Measurements from ENCODE around the gene REN.
A peak's percentile ranks its signal among the peaks of the same experiment; 100 is the strongest.

The REN gene

GRCh38 chr1:204190212-204191211 lies 24.4 kb upstream of the REN start:
- no peak for DNase-seq (ENCODE audit: low spot score)

- no peak for DNase-seq (ENCODE audit: low spot score)
Observed at GRCh38 chr1:204188959-204189639, 23.0 kb upstream of the REN start.

GRCh38 chr1:204186597-204186996 lies 20.5 kb upstream of the REN start:
- no peak for DNase-seq (ENCODE audit: low spot score)

- no peak for DNase-seq (ENCODE audit: low spot score)
Observed at GRCh38 chr1:204181116-204181515, 15.0 kb upstream of the REN start.

GRCh38 chr1:204180133-204180532 lies 14.0 kb upstream of the REN start:
- no peak for DNase-seq (ENCODE audit: low spot score)

- DNase-seq (ENCODE audit: low spot score) = no peak
Observed at GRCh38 chr1:204178487-204179281, 12.5 kb upstream of the REN start.

- DNase-seq (ENCODE audit: low spot score) = no peak
Observed at GRCh38 chr1:204177133-204177532, 11.0 kb upstream of the REN start.

- DNase-seq (ENCODE audit: low spot score) = no peak
Observed at GRCh38 chr1:204176049-204176448, 9.9 kb upstream of the REN start.

- DNase-seq (ENCODE audit: low spot score) = no peak
Observed at GRCh38 chr1:204174958-204175357, 8.8 kb upstream of the REN start.

GRCh38 chr1:204172404-204173029 lies 6.4 kb upstream of the REN start:
- no peak for DNase-seq (ENCODE audit: low spot score)

GRCh38 chr1:204171751-204172178 lies 5.6 kb upstream of the REN start:
- DNase-seq (ENCODE audit: low spot score) = no peak

- no peak for DNase-seq (ENCODE audit: low spot score)
Observed at GRCh38 chr1:204170494-204171155, 4.5 kb upstream of the REN start.

GRCh38 chr1:204169858-204170257 lies 3.7 kb upstream of the REN start:
- DNase-seq (ENCODE audit: low spot score) = no peak

- DNase-seq (ENCODE audit: low spot score) = no peak
Observed at GRCh38 chr1:204167730-204168129, 1.6 kb upstream of the REN start.

GRCh38 chr1:204162494-204163074 lies 3.6 kb downstream of the REN start:
- peak; percentile 88 for DNase-seq (ENCODE audit: low spot score)

GRCh38 chr1:204161609-204162493 lies 4.3 kb downstream of the REN start:
- no peak for DNase-seq (ENCODE audit: low spot score)

- DNase-seq (ENCODE audit: low spot score) = no peak
Observed at GRCh38 chr1:204157962-204158361, 8.2 kb downstream of the REN start.

GRCh38 chr1:204155881-204156280 lies 10.3 kb downstream of the REN start:
- DNase-seq (ENCODE audit: low spot score) = no peak

GRCh38 chr1:204154568-204155255 lies 11.4 kb downstream of the REN start:
- no peak for DNase-seq (ENCODE audit: low spot score)
